Lung (tissue), 16 donors: ENCODE results near the gene PCDH8. TPM values are rescaled to one million over a fixed set of nuclear protein-coding genes. Genes with fewer than 3 reads are reported as not detected.

Experiments
- ATAC-seq: fragments of 200-7000 bp; cut with Tn5 transposase; one replicate; pipeline ENCODE4 v1.9.1; 2020; ENCODE audit warnings: moderate number of reproducible peaks; ENCODE audit not compliant: insufficient read depth, low FRiP score
- DNase-seq, 3 donors: peaks; one replicate each; pipeline ENCODE4 v3.0.0-alpha.2; 2013 to 2017
- H3K27ac ChIP-seq, 2 donors: one replicate each; pipeline ENCODE4 v1.5.1; 2013; ENCODE audit warnings: mild to moderate bottlenecking in 2 of 2, moderate library complexity in 2 of 2, control low read depth in 1 of 2, inconsistent platforms in 1 of 2, low read depth in 1 of 2, low read length in 1 of 2
- H3K27me3 ChIP-seq, 3 donors: one replicate each; pipeline ENCODE4 v1.5.1; 2013; ENCODE audit warnings: low read length in 2 of 3; ENCODE audit not compliant: control insufficient read depth in 3 of 3, insufficient read depth in 3 of 3
- H3K36me3 ChIP-seq, 4 donors: one replicate each; pipeline ENCODE4 v1.5.1; 2013; ENCODE audit warnings: low read length in 4 of 4, mild to moderate bottlenecking in 1 of 4, moderate library complexity in 1 of 4; ENCODE audit not compliant: control insufficient read depth in 4 of 4, insufficient read depth in 4 of 4
- H3K4me1 ChIP-seq, 5 donors: one replicate each; pipeline ENCODE4 v1.5.1; 2013; ENCODE audit warnings: low read length in 5 of 5, mild to moderate bottlenecking in 2 of 5, moderate library complexity in 1 of 5; ENCODE audit not compliant: control insufficient read depth in 5 of 5, insufficient read depth in 5 of 5
- H3K4me3 ChIP-seq: one replicate; pipeline ENCODE4 v1.5.1; 2013; ENCODE audit warnings: mild to moderate bottlenecking, control low read depth, moderate library complexity
- H3K9ac ChIP-seq, 2 donors: one replicate each; pipeline ENCODE4 v1.5.1; 2013; ENCODE audit warnings: low read length in 2 of 2, control low read depth in 1 of 2; ENCODE audit not compliant: insufficient read depth in 1 of 2
- H3K9me3 ChIP-seq, 4 donors: one replicate each; pipeline ENCODE4 v1.5.1; 2013; ENCODE audit warnings: low read length in 3 of 4, mild to moderate bottlenecking in 1 of 4, moderate library complexity in 1 of 4; ENCODE audit not compliant: control insufficient read depth in 4 of 4, insufficient read depth in 3 of 4
- CTCF ChIP-seq: IDR thresholded peaks from 2 replicates; pipeline ENCODE4 v1.5.1; 2012; ENCODE audit warnings: mild to moderate bottlenecking; ENCODE audit errors: control extremely low read depth, extremely low read depth
- WGBS, 2 donors: extraction: QIAGEN DNeasy Blood & Tissue Kit; methylation state at CpG; one replicate each; pipeline ENCODE4 v1.1.7; 2013; 5-methylcytosine and 5-hydroxymethylcytosine counted together
- long read RNA-seq, 5 donors: transcript quantifications; one replicate each; lab custom pipeline, GENCODE V29; 2026
- polyA plus RNA-seq, 2 donors: library from polyadenylated mRNA; stranded (reverse); fragments of 200-250 nt; gene quantifications; one replicate each; pipeline ENCODE4 v1.2.1, GENCODE V29; 2013
- total RNA-seq, 2 donors: library from RNA; depleted of rRNA in 1 of 2; stranded (reverse); fragments of >200 nt in 1 of 2; gene quantifications; one replicate each; pipeline ENCODE4 v1.2.1, GENCODE V29; 2014 to 2021
- donor health status: control.
- donor health status: control.
- donor health status: Bipolar disorder and iron deficiency.
- donor health status: healthy.
- donor health status: DM: yes; HTN: yes; CAD: no.

Gene PCDH8
- total RNA-seq = under 1 TPM in 1 of 2 donors, not detected in 1; 0.28 TPM
- under 1 TPM in 1 of 2 donors, not detected in 1; 0.06 TPM for polyA plus RNA-seq
- long read RNA-seq, donor 1 = 0 reads
- long read RNA-seq, donor 2 = 0 reads
- long read RNA-seq, donor 3 = 0 reads
- long read RNA-seq, donor 4 = 0 reads
- long read RNA-seq, donor 5 = 0 reads

- peaks cover 2 to 23% (median 4%) of the 10 kb centered on the region in 5 donors for H3K4me1 ChIP-seq
- ATAC-seq = no peak
- H3K9me3 ChIP-seq = peaks cover 0 to 33% (median 0%) of the 10 kb centered on the region in 4 donors
- H3K9ac ChIP-seq = no peak within 1 kb of the TSS
- no peaks in the 10 kb centered on the region for H3K36me3 ChIP-seq
- 2 to 4% methylated on average over 40 to 41 of the region's 41 CpGs for WGBS, 2 donors
- no peak within 1 kb of the TSS for H3K4me3 ChIP-seq
- peak; percentile 32 to 54 (median 49) for DNase-seq
- no peak for TF ChIP-seq CTCF
- H3K27me3 ChIP-seq = peaks cover 40 to 51% (median 51%) of the 10 kb centered on the region in 3 donors
- no peak within 1 kb of the TSS for H3K27ac ChIP-seq
These were observed at the start of gene PCDH8 for GRCh38 chr13:52848455-52849195. Gene PCDH8, minus strand, starts transcription at chr13:52848640. Its CDS starts 204 bp downstream, at chr13:52848436.

- Histone ChIP-seq H3K4me3 (no peak overlapping the region), H3K36me3 (no peaks in the 10 kb centered on the region), H3K4me1 (no peaks in the 10 kb centered on the region), H3K9ac (no peak overlapping the region), H3K27ac (no peak overlapping the region), H3K27me3 (no peaks in the 10 kb centered on the region), H3K9me3 (no peaks in the 10 kb centered on the region)
- DNase-seq (peak in 2 of 3 donors; percentile 23 to 50), ATAC-seq (no peak)
- WGBS, 2 donors = 50 to 62% methylated on average over 8 of the region's 8 CpGs
- TF ChIP-seq CTCF = no peak
These were observed 48.6 kb upstream of the PCDH8 start for GRCh38 chr13:52896827-52897659.

GRCh38 chr13:52894413-52894812, 46.0 kb upstream of the PCDH8 start:
- TF ChIP-seq CTCF = no peak
- no peaks in the 10 kb centered on the region for H3K4me1 ChIP-seq
- ATAC-seq (no peak), DNase-seq (no peak)
- H3K27ac ChIP-seq = no peak overlapping the region
- no peaks in the 10 kb centered on the region for H3K27me3 ChIP-seq
- no peaks in the 10 kb centered on the region for H3K36me3 ChIP-seq
- 77 to 87% methylated on average over 5 of the region's 5 CpGs for WGBS, 2 donors
- H3K9me3 ChIP-seq = no peaks in the 10 kb centered on the region
- no peak overlapping the region for H3K9ac ChIP-seq
- no peak overlapping the region for H3K4me3 ChIP-seq
